Endothelial cell of umbilical vein (primary cell): ENCODE data around the gene HINT2. TPM values are rescaled to one million over a fixed set of nuclear protein-coding genes. Genes with fewer than 3 reads are reported as not detected.

Experiments used
- BruUV-seq: library from RNA; stranded (reverse); fragments of 400-500 nt; replicated peaks from 2 replicates; lab custom pipeline; 2021; lab: Mats Ljungman, UMichigan
- CTCF ChIA-PET: fragments of 300-600, 350-600 bp; sonication (Branson Sonifier 250); formaldehyde crosslinking; loops from one replicate; lab custom pipeline; 2021; ENCODE audit warnings: antibody characterized with exemption, inconsistent platforms; lab: Charles Lee
- POLR2A ChIA-PET: fragments of 300-600, 350-600 bp; sonication (Branson Sonifier 250); formaldehyde crosslinking; loops from one replicate; lab custom pipeline; 2021; ENCODE audit warnings: antibody characterized with exemption, inconsistent platforms; lab: Charles Lee
- DNase-seq: peaks from one replicate; pipeline ENCODE4 v3.0.0-alpha.2; 2011; ENCODE audit warnings: low read depth, low spot score
- FAIRE-seq: peaks from 2 replicates; lab custom pipeline; 2011; peaks lifted over from hg19 to GRCh38; lab: Jason Lieb, UNC
- H2AFZ ChIP-seq: 2 replicates; pipeline ENCODE4 v1.6.0; 2012; ENCODE audit warnings: low read depth, low read length, control low read depth, inconsistent platforms
- H3K27ac ChIP-seq: 2 replicates; pipeline ENCODE4 v1.5.1; 2011; ENCODE audit warnings: low read depth, mild to moderate bottlenecking, control low read depth, low read length, moderate library complexity; ENCODE audit not compliant: insufficient read depth
- H3K27me3 ChIP-seq, 2 experiments: 2 replicates each; pipeline versions ENCODE4 v1.6.0 to v1.6.1; 2011; ENCODE audit warnings: low read length in 2 of 2, mixed read lengths in 1 of 2; ENCODE audit not compliant: control insufficient read depth in 2 of 2, insufficient read depth in 2 of 2
- H3K36me3 ChIP-seq, 2 experiments: 2 replicates in 1 of 2; 3 replicates in 1 of 2; pipeline ENCODE4 v1.5.1; 2011; ENCODE audit warnings: low read length in 2 of 2, mild to moderate bottlenecking in 1 of 2, moderate library complexity in 1 of 2; ENCODE audit not compliant: control insufficient read depth in 2 of 2, insufficient read depth in 2 of 2; ENCODE audit errors: extremely low read depth in 1 of 2
- H3K4me1 ChIP-seq: 3 replicates; pipeline ENCODE4 v1.5.1; 2011; ENCODE audit warnings: mild to moderate bottlenecking, low read length; ENCODE audit not compliant: control insufficient read depth, insufficient read depth; ENCODE audit errors: extremely low read depth
- H3K4me2 ChIP-seq: 2 replicates; pipeline ENCODE4 v1.6.1; 2011; ENCODE audit warnings: low read length, control low read depth, mixed read lengths; ENCODE audit not compliant: insufficient read depth
- H3K4me3 ChIP-seq, 3 experiments: fragments of 200-600 bp in 1 of 3; sonication (generic), shearing (Covaris generic) in 1 of 3; replicated peaks in 1 of 3; 2 replicates each; pipeline ENCODE4 v1.5.1; 2011 to 2016; ENCODE audit warnings: control low read depth in 3 of 3, low read length in 3 of 3, mild to moderate bottlenecking in 2 of 3, inconsistent platforms in 1 of 3, low read depth in 1 of 3, moderate library complexity in 1 of 3; ENCODE audit not compliant: insufficient read depth in 1 of 3
- H3K79me2 ChIP-seq: 2 replicates; pipeline ENCODE4 v1.6.0; 2012; ENCODE audit warnings: low read length, inconsistent platforms; ENCODE audit not compliant: control insufficient read depth, insufficient read depth
- H3K9ac ChIP-seq: replicated peaks from 2 replicates; pipeline ENCODE3; 2011; ENCODE audit warnings: low read length, control low read depth; ENCODE audit not compliant: insufficient read depth; ENCODE audit errors: extremely low read depth
- H3K9me1 ChIP-seq: replicated peaks from 3 replicates; pipeline ENCODE4 v1.6.0; 2011; ENCODE audit warnings: mild to moderate bottlenecking, low read length; ENCODE audit not compliant: control insufficient read depth, insufficient read depth; ENCODE audit errors: extremely low read depth
- H3K9me3 ChIP-seq: replicated peaks from 2 replicates; pipeline ENCODE4 v1.5.1; 2012; ENCODE audit warnings: low read length, inconsistent platforms; ENCODE audit not compliant: control insufficient read depth, insufficient read depth
- H4K20me1 ChIP-seq: replicated peaks from 2 replicates; pipeline ENCODE3; 2011; ENCODE audit warnings: mild to moderate bottlenecking, low read length; ENCODE audit not compliant: control insufficient read depth, insufficient read depth; ENCODE audit errors: extremely low read depth
- EZH2 ChIP-seq: IDR thresholded peaks from 2 replicates; pipeline ENCODE4 v1.6.1; 2012; ENCODE audit warnings: borderline replicate concordance, low read depth, mild to moderate bottlenecking, moderate library complexity, low read length, inconsistent platforms; ENCODE audit not compliant: severe bottlenecking
- FOS ChIP-seq: IDR thresholded peaks from 2 replicates; pipeline ENCODE4 v1.6.1; 2011; ENCODE audit warnings: mild to moderate bottlenecking, low read length, moderate library complexity, borderline replicate concordance; ENCODE audit not compliant: insufficient read depth
- GATA2 ChIP-seq: IDR thresholded peaks from 2 replicates; pipeline ENCODE4 v1.7.0; 2011; ENCODE audit warnings: low read depth, mild to moderate bottlenecking, moderate library complexity, mixed read lengths, low read length; ENCODE audit not compliant: insufficient read length, insufficient read depth
- JUN ChIP-seq: IDR thresholded peaks from 2 replicates; pipeline ENCODE4 v1.6.1; 2011; ENCODE audit warnings: borderline replicate concordance, low read depth; ENCODE audit not compliant: insufficient read length, insufficient read depth
- MAX ChIP-seq: IDR thresholded peaks from 2 replicates; pipeline ENCODE4 v1.6.1; 2011; ENCODE audit not compliant: insufficient read depth, insufficient read length
- MYC ChIP-seq: IDR thresholded peaks from one replicate; pipeline ENCODE4 v1.6.1; 2011; ENCODE audit warnings: mild to moderate bottlenecking, low read depth, low read length
- POLR2A ChIP-seq: IDR thresholded peaks from 2 replicates; pipeline ENCODE4 v1.6.1; 2012; ENCODE audit warnings: low read depth, mild to moderate bottlenecking, control low read depth, low read length
- POLR2AphosphoS5 ChIP-seq: IDR thresholded peaks from 2 replicates; pipeline ENCODE4 v1.6.1; 2012; ENCODE audit warnings: low read depth, mild to moderate bottlenecking, control low read depth, low read length, moderate library complexity; ENCODE audit not compliant: insufficient read depth
- dilution Hi-C: fragments of 300-500 bp; cut with MboI; formaldehyde crosslinking; loops from one replicate; pipeline ENCODE4 v1.15.0; 2019; ENCODE audit warnings: low sequenced_read_pairs; ENCODE audit not compliant: extremely low pct_ligation_motif_present
- intact Hi-C: fragments of 100-400 bp; cut with micrococcal nuclease; formaldehyde crosslinking; loops from one replicate; pipeline ENCODE4 v1.10.0; 2022
- polyA plus RNA-seq, 4 experiments: library from polyadenylated mRNA; depleted of rRNA in 3 of 4; stranded (reverse) in 3 of 4; unstranded in 1 of 4; fragments of >200 nt; gene quantifications; 2 replicates each; pipeline versions ENCODE4 v1.2.1 to v1.2.3, GENCODE V29; 2011 to 2012; ENCODE audit warnings: missing spikeins in 1 of 4
- total RNA-seq: library from RNA; stranded (reverse); gene quantifications from 2 replicates; pipeline ENCODE4 v1.2.3, GENCODE V29; 2021
- TF ChIP-seq, protein P1 (sequence below), 2 donors: IDR thresholded peaks; 1 replicate in 1 of 2; 2 replicates in 1 of 2; pipeline ENCODE4 v1.5.1; 2011; ENCODE audit warnings: low read length in 2 of 2, mild to moderate bottlenecking in 2 of 2, moderate library complexity in 2 of 2, control low read depth in 1 of 2, inconsistent platforms in 1 of 2, low read depth in 1 of 2; ENCODE audit not compliant: insufficient read depth in 1 of 2; ENCODE audit errors: extremely low read depth in 1 of 2

The HINT2 gene
- total and polyA plus RNA-seq, 2 donors (not counting 3 experiments of a cell fraction or from before 2014, with no cell fraction given), result 27.2 to 42.1 TPM

DNA sequence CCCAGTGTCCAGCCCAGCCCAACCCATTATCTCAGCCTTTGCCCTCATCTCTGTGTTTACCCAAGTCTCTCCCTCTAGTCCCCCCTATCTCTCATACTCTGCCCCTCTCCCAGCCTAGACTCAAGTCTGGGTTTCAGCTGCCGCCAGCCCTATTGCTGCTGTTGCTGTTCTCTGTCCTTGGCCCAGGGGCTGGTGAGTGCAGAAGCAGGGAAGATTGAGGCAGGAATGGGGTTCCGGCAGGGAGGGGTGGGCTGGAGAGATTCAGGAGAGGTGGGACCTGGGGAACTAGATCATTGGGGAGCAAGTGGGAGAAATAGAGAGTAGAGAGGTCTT is 14.9 kb upstream of the HINT2 start:
- DNase-seq (no peak), FAIRE-seq (no peak)
- H3K27me3 ChIP-seq, result no peaks in the 10 kb centered on the region
- H3K9ac ChIP-seq, result peak overlapping the region; percentile 64
- H3K4me3 ChIP-seq, result peak overlapping the region in 1 of 3 experiments; percentile 60
- H2AFZ ChIP-seq, result peak overlapping the region; percentile 97
- dilution Hi-C loops (no loop called here), intact Hi-C loops (loop anchor here (5.0 kb wide), 1 partner anchor 118 kb away; no protein-coding TSS in a partner anchor)
- peaks cover 9% of the 10 kb centered on the region for H3K4me1 ChIP-seq
- no peak overlapping the region for H3K27ac ChIP-seq
- H3K9me3 ChIP-seq, result no peaks in the 10 kb centered on the region
- TF ChIP-seq, protein P1, sequence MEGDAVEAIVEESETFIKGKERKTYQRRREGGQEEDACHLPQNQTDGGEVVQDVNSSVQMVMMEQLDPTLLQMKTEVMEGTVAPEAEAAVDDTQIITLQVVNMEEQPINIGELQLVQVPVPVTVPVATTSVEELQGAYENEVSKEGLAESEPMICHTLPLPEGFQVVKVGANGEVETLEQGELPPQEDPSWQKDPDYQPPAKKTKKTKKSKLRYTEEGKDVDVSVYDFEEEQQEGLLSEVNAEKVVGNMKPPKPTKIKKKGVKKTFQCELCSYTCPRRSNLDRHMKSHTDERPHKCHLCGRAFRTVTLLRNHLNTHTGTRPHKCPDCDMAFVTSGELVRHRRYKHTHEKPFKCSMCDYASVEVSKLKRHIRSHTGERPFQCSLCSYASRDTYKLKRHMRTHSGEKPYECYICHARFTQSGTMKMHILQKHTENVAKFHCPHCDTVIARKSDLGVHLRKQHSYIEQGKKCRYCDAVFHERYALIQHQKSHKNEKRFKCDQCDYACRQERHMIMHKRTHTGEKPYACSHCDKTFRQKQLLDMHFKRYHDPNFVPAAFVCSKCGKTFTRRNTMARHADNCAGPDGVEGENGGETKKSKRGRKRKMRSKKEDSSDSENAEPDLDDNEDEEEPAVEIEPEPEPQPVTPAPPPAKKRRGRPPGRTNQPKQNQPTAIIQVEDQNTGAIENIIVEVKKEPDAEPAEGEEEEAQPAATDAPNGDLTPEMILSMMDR (IDR thresholded peaks at IDR 0.05; ENCODE audit: extremely low read depth in 1 of 2, insufficient read depth in 1 of 2, low read depth in 1 of 2, low read length in 2 of 2), result no peak
- no peak for TF ChIP-seq EZH2
- TF ChIP-seq POLR2A, result no peak
- no peak for TF ChIP-seq MYC
- TF ChIP-seq GATA2, result no peak
- no peak for TF ChIP-seq MAX
- no peak for TF ChIP-seq JUN
- no peak for TF ChIP-seq POLR2AphosphoS5
- TF ChIP-seq FOS, result no peak
- H3K9me1 ChIP-seq, result no peaks in the 10 kb centered on the region
- H3K4me2 ChIP-seq, result peak overlapping the region; percentile 32
- no peaks in the 10 kb centered on the region for H3K79me2 ChIP-seq
- BruUV-seq, result no TSS peak
- H3K36me3 ChIP-seq, result no peaks in the 10 kb centered on the region
- ChIA-PET POLR2A (no interaction called here), CTCF (interaction anchor here (1.0 to 7.6 kb wide), 4 partner anchors 12 to 52 kb away, joined by 5 to 277 read pairs (median 108); partner anchors contain the start of gene NPR2)
- no peaks in the 10 kb centered on the region for H4K20me1 ChIP-seq
